AG10803 (cell line): ENCODE results near the gene GZMM.

Experiments
- DNase-seq: peaks from one replicate; pipeline ENCODE4 v3.0.0; 2010; ENCODE audit warnings: low read depth
- H3K4me3 ChIP-seq: 2 replicates; pipeline ENCODE4 v1.5.1; 2011; ENCODE audit warnings: mild to moderate bottlenecking, low read length, control low read depth
- CTCF ChIP-seq: conservative IDR thresholded peaks from 2 replicates; pipeline ENCODE4 v1.5.1; 2011; ENCODE audit warnings: mild to moderate bottlenecking, low read length, control low read depth, inconsistent platforms

GZMM gene

GRCh38 chr19:576768-577438, 33.0 kb downstream of the GZMM start:
- no peak overlapping the region for H3K4me3 ChIP-seq

DNA sequence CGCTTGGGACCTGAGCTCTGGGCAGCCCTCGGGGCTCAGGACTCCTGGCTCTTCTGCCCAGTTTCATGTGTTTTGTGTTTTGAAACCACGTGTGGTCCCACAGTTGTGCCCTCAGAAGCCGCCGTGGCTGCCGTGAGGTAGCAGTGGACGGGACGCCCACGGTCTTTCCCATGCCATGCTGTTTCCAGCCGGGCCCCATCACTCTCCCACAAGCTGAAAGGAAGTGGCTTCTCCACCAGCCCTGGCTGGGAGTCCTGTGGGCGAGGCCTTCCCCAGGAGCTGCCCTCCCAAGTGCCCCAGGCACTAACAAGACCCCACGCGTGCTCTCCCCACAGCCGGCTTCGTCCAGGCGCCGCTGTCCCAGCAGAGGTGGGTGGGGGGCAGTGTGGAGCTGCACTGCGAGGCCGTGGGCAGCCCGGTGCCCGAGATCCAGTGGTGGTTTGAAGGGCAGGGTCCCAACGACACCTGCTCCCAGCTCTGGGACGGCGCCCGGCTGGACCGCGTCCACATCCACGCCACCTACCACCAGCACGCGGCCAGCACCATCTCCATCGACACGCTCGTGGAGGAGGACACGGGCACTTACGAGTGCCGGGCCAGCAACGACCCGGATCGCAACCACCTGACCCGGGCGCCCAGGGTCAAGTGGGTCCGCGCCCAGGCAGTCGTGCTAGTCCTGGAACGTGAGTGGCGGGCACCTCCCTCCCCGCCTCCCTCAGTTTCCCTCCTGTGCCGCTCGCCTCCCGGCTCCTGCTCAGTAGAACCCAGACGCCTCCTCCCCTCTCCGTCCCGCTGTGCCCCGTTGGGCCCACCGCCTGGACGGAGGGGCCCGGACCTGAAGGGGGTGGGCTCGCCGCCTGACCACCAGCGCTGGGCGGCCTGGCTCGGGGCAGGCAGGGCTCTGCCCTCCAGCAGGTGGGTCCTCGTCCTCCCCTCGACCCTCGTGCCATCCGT, 33.9 kb downstream of the GZMM start:
- no peak overlapping the region for H3K4me3 ChIP-seq
- DNase-seq, result no peak
- TF ChIP-seq CTCF, result no peak

More at GRCh38 chr19:576768-577438, 33.0 kb downstream of the GZMM start:
- no peak for TF ChIP-seq CTCF
- no peak for DNase-seq

DNA sequence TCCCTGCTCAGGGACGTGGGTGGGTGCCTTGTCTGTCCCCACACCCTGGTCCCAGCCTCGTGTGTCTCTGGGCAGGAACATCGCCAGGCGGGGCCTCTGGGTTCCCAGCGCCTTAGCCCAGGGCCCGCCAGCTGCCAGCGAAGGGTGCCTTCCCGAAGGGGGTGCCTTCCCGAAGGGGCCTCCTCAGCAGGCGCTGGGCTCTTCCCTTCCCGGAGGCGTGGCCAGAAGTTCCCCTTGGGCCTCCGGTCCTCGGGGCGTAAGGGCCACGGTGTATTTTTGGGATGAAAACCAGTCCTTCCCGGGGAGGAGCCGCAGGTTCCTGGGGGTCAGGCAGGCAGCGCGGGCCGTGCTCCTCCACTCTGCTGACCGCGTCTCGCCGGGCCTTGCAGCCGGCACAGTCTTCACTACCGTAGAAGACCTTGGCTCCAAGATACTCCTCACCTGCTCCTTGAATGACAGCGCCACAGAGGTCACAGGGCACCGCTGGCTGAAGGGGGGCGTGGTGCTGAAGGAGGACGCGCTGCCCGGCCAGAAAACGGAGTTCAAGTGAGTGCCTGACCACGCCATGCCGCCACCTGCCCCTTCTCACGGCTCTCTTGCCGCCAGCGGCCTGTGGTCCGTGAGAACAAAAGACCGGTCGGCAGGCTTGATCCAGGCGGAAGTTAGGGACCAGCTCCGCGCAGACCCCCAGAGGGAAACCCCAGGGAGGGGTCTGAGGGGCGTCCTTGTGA, 35.4 kb downstream of the GZMM start:
- DNase-seq, result no peak

GRCh38 chr19:579842-580155, 35.9 kb downstream of the GZMM start:
- no peak for TF ChIP-seq CTCF
- H3K4me3 ChIP-seq, result no peak overlapping the region
- no peak for DNase-seq

More for the DNA sequence above, 35.4 kb downstream of the GZMM start:
- TF ChIP-seq CTCF, result no peak
- no peak overlapping the region for H3K4me3 ChIP-seq

- H3K4me3 ChIP-seq, result no peak overlapping the region
- TF ChIP-seq CTCF, result no peak
- no peak for DNase-seq
These were observed 36.5 kb downstream of the GZMM start for GRCh38 chr19:580274-580835.

GRCh38 chr19:581399-582111, 37.7 kb downstream of the GZMM start:
- H3K4me3 ChIP-seq, result no peak overlapping the region
- DNase-seq, result no peak
- no peak for TF ChIP-seq CTCF
